ENCODE measurements around the gene LRGUK. TPM values are rescaled to one million over a fixed set of nuclear protein-coding genes. Genes with fewer than 3 reads are reported as not detected.

Gene LRGUK
- total and polyA plus RNA-seq, 12 donors = 0.15 to 0.47 (median 0.22) TPM; not detected in 5

GRCh38 chr7:134167250-134167649 is 40.1 kb downstream of the LRGUK start:
- H3K27ac ChIP-seq = no peak overlapping the region
- no peaks in the 10 kb centered on the region for H3K27me3 ChIP-seq
- no peaks in the 10 kb centered on the region for H3K4me1 ChIP-seq
- no peak for ATAC-seq
- TF ChIP-seq, protein P1, sequence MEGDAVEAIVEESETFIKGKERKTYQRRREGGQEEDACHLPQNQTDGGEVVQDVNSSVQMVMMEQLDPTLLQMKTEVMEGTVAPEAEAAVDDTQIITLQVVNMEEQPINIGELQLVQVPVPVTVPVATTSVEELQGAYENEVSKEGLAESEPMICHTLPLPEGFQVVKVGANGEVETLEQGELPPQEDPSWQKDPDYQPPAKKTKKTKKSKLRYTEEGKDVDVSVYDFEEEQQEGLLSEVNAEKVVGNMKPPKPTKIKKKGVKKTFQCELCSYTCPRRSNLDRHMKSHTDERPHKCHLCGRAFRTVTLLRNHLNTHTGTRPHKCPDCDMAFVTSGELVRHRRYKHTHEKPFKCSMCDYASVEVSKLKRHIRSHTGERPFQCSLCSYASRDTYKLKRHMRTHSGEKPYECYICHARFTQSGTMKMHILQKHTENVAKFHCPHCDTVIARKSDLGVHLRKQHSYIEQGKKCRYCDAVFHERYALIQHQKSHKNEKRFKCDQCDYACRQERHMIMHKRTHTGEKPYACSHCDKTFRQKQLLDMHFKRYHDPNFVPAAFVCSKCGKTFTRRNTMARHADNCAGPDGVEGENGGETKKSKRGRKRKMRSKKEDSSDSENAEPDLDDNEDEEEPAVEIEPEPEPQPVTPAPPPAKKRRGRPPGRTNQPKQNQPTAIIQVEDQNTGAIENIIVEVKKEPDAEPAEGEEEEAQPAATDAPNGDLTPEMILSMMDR (IDR thresholded peaks at IDR 0.05) = no peak
- WGBS, 2 donors = 96% methylated on average over 5 of the region's 5 CpGs
- no peak for DNase-seq
- H3K36me3 ChIP-seq = no peaks in the 10 kb centered on the region
- H3K9me3 ChIP-seq = no peaks in the 10 kb centered on the region
- no peak overlapping the region for H3K4me3 ChIP-seq
- intact Hi-C loops (cut with DNase I) = no loop called here

DNA sequence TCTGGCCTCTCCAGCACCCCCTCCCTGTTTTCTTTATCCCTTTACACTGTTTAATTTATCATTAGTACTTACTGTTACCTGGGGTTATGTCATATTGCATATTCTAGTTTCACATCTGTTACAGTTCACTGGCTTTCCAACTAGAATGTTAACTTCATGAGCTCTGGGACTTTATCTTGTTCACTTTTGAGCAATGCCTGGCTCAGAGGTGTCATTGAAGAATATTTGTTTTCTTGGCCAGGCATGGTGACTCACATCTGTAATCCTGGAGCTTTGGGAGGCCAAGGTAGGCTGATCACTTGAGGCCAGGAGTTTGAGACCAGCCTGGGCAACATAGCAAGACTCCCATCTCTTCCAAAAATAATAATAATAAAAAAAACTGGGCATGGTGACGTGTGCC is 40.7 kb downstream of the LRGUK start:
- Histone ChIP-seq H3K36me3 (no peaks in the 10 kb centered on the region), H3K4me1 (no peaks in the 10 kb centered on the region), H3K9me3 (no peaks in the 10 kb centered on the region), H3K27me3 (no peaks in the 10 kb centered on the region), H3K27ac (no peak overlapping the region), H3K4me3 (no peak overlapping the region)
- no peak for DNase-seq
- TF ChIP-seq, protein P1 (IDR thresholded peaks at IDR 0.05) = no peak
- WGBS, 2 donors = 83 to 88% methylated on average over 1 of the region's 1 CpG
- no peak for ATAC-seq
- intact Hi-C loops (cut with DNase I) = no loop called here

DNA sequence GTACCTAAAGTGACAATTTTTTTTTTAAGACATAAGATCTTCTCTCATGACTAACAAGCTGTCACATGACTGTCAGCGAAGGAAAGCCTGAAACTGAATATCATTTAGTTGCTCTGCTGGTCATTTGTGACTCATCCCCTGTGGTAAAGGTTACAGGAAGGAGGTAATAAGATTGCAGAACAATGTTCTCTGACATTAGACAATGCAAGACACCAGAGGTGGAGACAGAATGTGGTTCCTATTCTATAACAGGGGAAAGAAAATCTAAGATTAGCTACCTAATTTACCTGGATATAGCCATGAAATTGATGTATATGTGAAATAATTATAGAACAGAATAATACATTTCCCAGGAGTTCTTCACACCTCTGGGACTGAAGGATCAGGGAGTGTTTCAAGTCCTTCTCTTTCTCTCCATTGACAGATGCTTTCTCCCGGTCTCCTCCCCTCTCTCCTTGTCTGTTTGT is 47.7 kb downstream of the LRGUK start:
- no peak for DNase-seq
- no peaks in the 10 kb centered on the region for H3K36me3 ChIP-seq
- intact Hi-C loops (cut with DNase I) = no loop called here
- H3K4me1 ChIP-seq = peaks cover 0 to 17% (median 0%) of the 10 kb centered on the region in 9 donors
- WGBS, 2 donors = 57 to 64% methylated on average over 2 of the region's 2 CpGs
- H3K4me3 ChIP-seq = no peak overlapping the region
- H3K27me3 ChIP-seq = no peaks in the 10 kb centered on the region
- H3K27ac ChIP-seq = peak overlapping the region in 1 of 10 donors; percentile 5
- TF ChIP-seq, protein P1 (IDR thresholded peaks at IDR 0.05) = no peak
- no peaks in the 10 kb centered on the region for H3K9me3 ChIP-seq
- peak in 3 of 8 donors; percentile 48 to 79 (median 56) for ATAC-seq

GRCh38 chr7:134175334-134176036 is 48.3 kb downstream of the LRGUK start:
- Histone ChIP-seq H3K4me1 (peaks cover 0 to 17% (median 0%) of the 10 kb centered on the region in 9 donors), H3K4me3 (no peak overlapping the region), H3K27ac (peak overlapping the region in 1 of 10 donors; percentile 5), H3K27me3 (no peaks in the 10 kb centered on the region), H3K36me3 (no peaks in the 10 kb centered on the region), H3K9me3 (no peaks in the 10 kb centered on the region)
- DNase-seq = no peak
- TF ChIP-seq, protein P1 (IDR thresholded peaks at IDR 0.05) = no peak
- WGBS, 2 donors = 92 to 93% methylated on average over 6 of the region's 6 CpGs
- ATAC-seq = no peak
- intact Hi-C loops (cut with DNase I) = no loop called here
